ENCODE results near the gene ATP8B3.
"Not testable (repeated sequence)": the region's sequence is repeated elsewhere in the genome, so short reads cannot be mapped to it uniquely, and the experiment has no call there.

Gene ATP8B3

GRCh38 chr19:1762243-1763117 is 49.6 kb downstream of the ATP8B3 start:
- H3K4me3 ChIP-seq (ENCODE audit: low read depth, low read length) = no peak overlapping the region
- no peak for DNase-seq (ENCODE audit: low read depth)
- TF ChIP-seq CTCF (IDR thresholded peaks at IDR 0.05; ENCODE audit: control insufficient read depth, extremely low read depth, insufficient read depth) = no peak

- H3K4me3 ChIP-seq (ENCODE audit: low read depth, low read length) = no peak overlapping the region
- TF ChIP-seq CTCF (IDR thresholded peaks at IDR 0.05; ENCODE audit: control insufficient read depth, extremely low read depth, insufficient read depth) = no peak
- no peak for DNase-seq (ENCODE audit: low read depth)
Measured at GRCh38 chr19:1761528-1762242, 50.4 kb downstream of the ATP8B3 start.

- H3K4me3 ChIP-seq (ENCODE audit: low read depth, low read length); DNase-seq (ENCODE audit: low read depth): not testable (repeated sequence)
Measured at GRCh38 chr19:1760786-1761527, 51.1 kb downstream of the ATP8B3 start.

DNA sequence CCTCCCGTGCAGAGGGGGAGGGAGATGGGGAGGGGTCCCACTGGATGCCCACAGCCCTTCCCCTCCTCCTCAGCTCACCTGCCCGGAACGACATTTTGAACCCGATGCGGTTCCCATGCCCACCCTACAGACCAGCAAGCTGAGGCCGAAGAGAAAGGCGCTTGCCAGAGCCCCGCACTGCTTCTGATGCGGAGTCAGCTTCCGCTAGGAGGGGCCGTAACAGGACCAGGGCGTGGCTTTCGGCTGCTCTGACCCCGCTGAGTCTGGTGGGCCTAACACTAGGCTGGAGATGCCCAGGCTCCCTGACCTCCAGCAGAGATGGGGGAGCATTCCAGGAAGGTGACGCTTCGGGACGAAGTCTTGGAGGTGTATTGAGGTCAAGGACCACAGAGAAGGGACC is 52.1 kb downstream of the ATP8B3 start:
- no peak for TF ChIP-seq CTCF (IDR thresholded peaks at IDR 0.05; ENCODE audit: control insufficient read depth, extremely low read depth, insufficient read depth)
- no peak for DNase-seq (ENCODE audit: low read depth)

DNA sequence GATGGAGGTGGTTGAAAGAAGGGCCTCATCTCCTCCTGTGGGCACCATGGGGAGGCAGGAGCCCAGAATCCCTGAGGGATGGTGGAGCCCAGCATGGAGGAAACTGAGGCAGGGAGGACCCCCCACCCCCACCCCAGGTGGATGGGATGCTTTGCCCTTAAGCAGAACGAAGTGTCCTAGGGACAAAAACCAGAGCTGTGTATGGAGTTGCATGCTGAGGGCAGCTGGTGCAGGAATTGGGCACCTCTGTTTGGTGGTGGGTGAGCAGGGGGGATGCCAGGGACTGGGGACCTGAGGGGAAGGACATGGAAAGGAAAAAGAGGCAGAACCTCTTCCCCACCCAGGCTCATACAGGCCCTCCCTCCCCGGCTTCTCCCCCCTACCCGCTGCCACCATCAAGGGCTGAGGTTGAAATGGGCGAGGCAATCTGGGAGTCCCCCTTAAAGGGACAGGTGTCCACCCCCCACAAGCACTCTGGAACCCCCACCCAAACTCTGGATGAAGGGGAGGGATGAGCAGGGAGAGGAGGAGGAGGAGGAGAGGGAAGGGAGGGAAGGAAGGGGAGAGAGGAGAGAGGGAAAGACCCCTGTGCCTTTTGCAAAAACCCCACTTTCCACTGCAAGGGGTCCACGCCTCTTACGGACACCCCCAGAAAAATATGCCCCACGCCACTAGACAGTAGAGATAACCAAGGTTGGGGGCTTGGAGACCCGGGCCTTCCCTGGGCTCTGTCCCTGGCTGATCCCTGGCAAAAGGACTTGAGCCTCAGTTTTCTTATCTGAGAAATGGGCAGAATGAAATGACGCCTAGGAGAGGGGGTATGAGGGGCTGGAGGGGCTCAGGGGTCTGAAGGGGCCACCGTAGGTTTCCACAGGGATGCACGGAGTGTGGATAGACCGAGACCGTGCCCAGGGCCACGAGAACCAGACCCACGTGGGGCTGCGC is 52.8 kb downstream of the ATP8B3 start:
- no peak for TF ChIP-seq CTCF (IDR thresholded peaks at IDR 0.05; ENCODE audit: control insufficient read depth, extremely low read depth, insufficient read depth)
- no peak overlapping the region for H3K4me3 ChIP-seq (ENCODE audit: low read depth, low read length)
- DNase-seq (ENCODE audit: low read depth) = no peak

More for the DNA sequence above, 52.1 kb downstream of the ATP8B3 start:
- H3K4me3 ChIP-seq (ENCODE audit: low read depth, low read length) = no peak overlapping the region

DNA sequence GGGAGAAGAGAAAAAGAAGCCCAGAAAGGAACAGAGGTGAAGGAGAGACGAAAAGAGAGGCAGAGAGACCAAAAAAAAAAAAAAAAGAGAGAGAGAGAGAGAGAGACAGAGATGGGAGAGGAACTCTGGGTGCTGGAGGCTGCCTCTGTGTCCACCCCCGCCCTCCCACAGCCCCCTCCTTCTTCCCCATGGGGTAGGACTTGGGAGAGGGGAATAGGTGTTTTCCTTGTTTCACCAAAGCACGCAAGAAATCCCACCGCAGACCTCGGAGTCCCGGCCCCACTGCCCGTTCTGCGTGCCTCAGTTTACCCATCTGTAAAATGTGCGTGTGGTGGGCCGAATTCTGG is 53.9 kb downstream of the ATP8B3 start:
- TF ChIP-seq CTCF (IDR thresholded peaks at IDR 0.05; ENCODE audit: control insufficient read depth, extremely low read depth, insufficient read depth) = no peak
- no peak overlapping the region for H3K4me3 ChIP-seq (ENCODE audit: low read depth, low read length)

More for the DNA sequence above, 53.9 kb downstream of the ATP8B3 start:
- DNase-seq (ENCODE audit: low read depth) = no peak
